ENCODE data around the gene MMP11. TPM values are rescaled to one million over a fixed set of nuclear protein-coding genes. Genes with fewer than 3 reads are reported as not detected.

The MMP11 gene
- polyA plus RNA-seq, 1 of the 3 experiments (the other 2 are of a cell fraction): 64.4 TPM

GRCh38 chr22:23781065-23781464 is 8.4 kb downstream of the MMP11 start:
- Histone ChIP-seq H3K4me2 (no peak overlapping the region), H4K20me1 (ENCODE audit: insufficient read depth) (no peaks in the 10 kb centered on the region), H3K4me1 (ENCODE audit: control insufficient read depth in 1 of 2, insufficient read depth in 2 of 2, low read depth in 1 of 2, low read length in 1 of 2) (peaks cover 0 to 19% of the 10 kb centered on the region in 2 experiments; a peak in 1 of 4 replicates), H3K9me2 (no peaks in the 10 kb centered on the region), H3K27ac (ENCODE audit: low read depth in 2 of 2, low read length in 1 of 2) (no peak overlapping the region), H2AFZ (ENCODE audit: low read depth) (no peak overlapping the region), H3K79me2 (ENCODE audit: insufficient read depth) (no peaks in the 10 kb centered on the region), H3K9ac (no peak overlapping the region), H3K4me3 (ENCODE audit: low read depth in 2 of 2, low read length in 1 of 2) (no peak overlapping the region), H3K9me3 (no peaks in the 10 kb centered on the region), H3F3A (replicated peaks; ENCODE audit: insufficient read depth) (peaks cover 6% of the 10 kb centered on the region), H3K36me3 (replicated peaks in 1 of 2; ENCODE audit: control insufficient read depth in 1 of 2, insufficient read depth in 2 of 2, low read length in 1 of 2) (peaks cover 0 to 3% of the 10 kb centered on the region in 2 experiments), H3K27me3 (ENCODE audit: insufficient read depth) (no peaks in the 10 kb centered on the region)
- POLR2A ChIA-PET: no interaction called here
- peak; percentile 43 for DNase-seq
- CTCF ChIA-PET: interaction anchor here (2.7 kb wide), 1 partner anchor 68 kb away, joined by 10 read pairs; no protein-coding TSS in a partner anchor
- TF ChIP-seq TEAD4 (IDR thresholded peaks at IDR 0.05; ENCODE audit: borderline replicate concordance, insufficient read depth): no peak
- no peak for TF ChIP-seq ELF1 (IDR thresholded peaks at IDR 0.05)
- no peak for TF ChIP-seq FOXJ3 (CRISPR knock-in tag; IDR thresholded peaks at IDR 0.05)
- no peak for TF ChIP-seq FOXM1 (IDR thresholded peaks at IDR 0.05; ENCODE audit: low read depth)
- TF ChIP-seq MXI1 (IDR thresholded peaks at IDR 0.05; ENCODE audit: low read depth, low read length): no peak
- no peak for TF ChIP-seq EP300 (IDR thresholded peaks at IDR 0.05; ENCODE audit: borderline replicate concordance in 1 of 2, low read depth in 1 of 2, low read length in 1 of 2)
- TF ChIP-seq, protein P1, sequence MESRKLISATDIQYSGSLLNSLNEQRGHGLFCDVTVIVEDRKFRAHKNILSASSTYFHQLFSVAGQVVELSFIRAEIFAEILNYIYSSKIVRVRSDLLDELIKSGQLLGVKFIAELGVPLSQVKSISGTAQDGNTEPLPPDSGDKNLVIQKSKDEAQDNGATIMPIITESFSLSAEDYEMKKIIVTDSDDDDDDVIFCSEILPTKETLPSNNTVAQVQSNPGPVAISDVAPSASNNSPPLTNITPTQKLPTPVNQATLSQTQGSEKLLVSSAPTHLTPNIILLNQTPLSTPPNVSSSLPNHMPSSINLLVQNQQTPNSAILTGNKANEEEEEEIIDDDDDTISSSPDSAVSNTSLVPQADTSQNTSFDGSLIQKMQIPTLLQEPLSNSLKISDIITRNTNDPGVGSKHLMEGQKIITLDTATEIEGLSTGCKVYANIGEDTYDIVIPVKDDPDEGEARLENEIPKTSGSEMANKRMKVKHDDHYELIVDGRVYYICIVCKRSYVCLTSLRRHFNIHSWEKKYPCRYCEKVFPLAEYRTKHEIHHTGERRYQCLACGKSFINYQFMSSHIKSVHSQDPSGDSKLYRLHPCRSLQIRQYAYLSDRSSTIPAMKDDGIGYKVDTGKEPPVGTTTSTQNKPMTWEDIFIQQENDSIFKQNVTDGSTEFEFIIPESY (IDR thresholded peaks at IDR 0.05; ENCODE audit: borderline replicate concordance, low read depth): no peak
- TF ChIP-seq GATA2 (CRISPR knock-in tag; IDR thresholded peaks at IDR 0.05): no peak
- no peak for TF ChIP-seq NFIC (IDR thresholded peaks at IDR 0.05; ENCODE audit: borderline replicate concordance)
- no peak for TF ChIP-seq RAD21 (IDR thresholded peaks at IDR 0.05; ENCODE audit: low read length)
- no peak for TF ChIP-seq USF1 (IDR thresholded peaks at IDR 0.05; ENCODE audit: borderline replicate concordance, low read depth)
- 85% methylated on average over 12 of the region's 15 CpGs for WGBS (ENCODE audit: low lambda C conversion rate)

DNA sequence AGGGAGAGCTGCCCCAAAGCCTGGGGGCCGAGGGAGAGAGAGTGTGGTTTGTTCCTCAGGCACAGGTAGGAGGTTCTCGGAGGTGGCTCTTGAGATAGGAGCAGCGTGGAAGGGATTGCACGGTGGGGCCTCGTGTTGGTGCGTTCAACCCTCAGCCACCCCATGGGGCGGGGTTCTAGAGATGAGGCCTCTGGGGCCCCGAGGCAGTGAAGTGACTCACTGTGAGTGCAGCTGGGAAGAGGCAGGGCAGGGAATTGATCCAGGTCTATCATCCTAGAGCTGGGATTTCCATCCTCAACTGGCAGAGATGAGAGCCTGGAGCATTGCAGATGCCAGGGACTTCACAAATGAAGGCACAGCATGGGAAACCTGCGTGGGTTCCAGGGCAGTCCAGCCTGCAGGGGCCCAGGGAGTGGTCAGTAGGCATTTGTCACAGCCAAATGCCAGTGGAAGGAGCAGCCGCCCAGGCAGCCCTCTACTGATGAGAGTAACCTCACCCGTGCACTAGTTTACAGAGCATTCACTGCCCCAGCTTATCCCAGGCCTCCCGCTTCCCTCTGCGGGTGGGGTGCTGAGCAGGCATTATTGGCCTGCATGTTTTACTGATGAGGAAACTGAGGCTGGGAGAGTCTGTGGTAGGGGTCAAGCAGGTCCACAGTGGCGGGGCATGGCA is 9.0 kb downstream of the MMP11 start:
- TF ChIP-seq RAD21 (IDR thresholded peaks at IDR 0.05; ENCODE audit: low read length): no peak
- TF ChIP-seq FOXM1 (IDR thresholded peaks at IDR 0.05; ENCODE audit: low read depth): no peak
- no peak for TF ChIP-seq NRF1 (IDR thresholded peaks at IDR 0.05; ENCODE audit: low read depth, low read length)
- TF ChIP-seq SIN3A (IDR thresholded peaks at IDR 0.05; ENCODE audit: borderline replicate concordance, low read depth, low read length): no peak
- no peak for TF ChIP-seq GABPA (IDR thresholded peaks at IDR 0.05; ENCODE audit: low read depth)
- no peak for TF ChIP-seq NFIC (IDR thresholded peaks at IDR 0.05; ENCODE audit: borderline replicate concordance)
- no peak for TF ChIP-seq RCOR1 (IDR thresholded peaks at IDR 0.05; ENCODE audit: low read length)
- TF ChIP-seq MXI1 (IDR thresholded peaks at IDR 0.05; ENCODE audit: low read depth, low read length): no peak
- TF ChIP-seq RFX5 (IDR thresholded peaks at IDR 0.05; ENCODE audit: low read length): no peak
- Histone ChIP-seq H2AFZ (ENCODE audit: low read depth) (no peak overlapping the region), H3K4me3 (ENCODE audit: low read depth in 2 of 2, low read length in 1 of 2) (no peak overlapping the region), H3K9me3 (no peaks in the 10 kb centered on the region), H4K20me1 (ENCODE audit: insufficient read depth) (no peaks in the 10 kb centered on the region), H3K27me3 (ENCODE audit: insufficient read depth) (no peaks in the 10 kb centered on the region), H3K9ac (no peak overlapping the region), H3K4me1 (ENCODE audit: control insufficient read depth in 1 of 2, insufficient read depth in 2 of 2, low read depth in 1 of 2, low read length in 1 of 2) (peaks cover 0 to 25% of the 10 kb centered on the region in 2 experiments; a peak in 1 of 4 replicates), H3K27ac (ENCODE audit: low read depth in 2 of 2, low read length in 1 of 2) (no peak overlapping the region), H3K9me2 (no peaks in the 10 kb centered on the region), H3K4me2 (no peak overlapping the region), H3K36me3 (replicated peaks in 1 of 2; ENCODE audit: control insufficient read depth in 1 of 2, insufficient read depth in 2 of 2, low read length in 1 of 2) (peaks cover 0 to 3% of the 10 kb centered on the region in 2 experiments), H3K79me2 (ENCODE audit: insufficient read depth) (no peaks in the 10 kb centered on the region), H3F3A (replicated peaks; ENCODE audit: insufficient read depth) (peaks cover 4% of the 10 kb centered on the region)
- ChIA-PET CTCF (interaction anchor here (2.7 kb wide), 1 partner anchor 68 kb away, joined by 10 read pairs; no protein-coding TSS in a partner anchor), POLR2A (no interaction called here)
- 65% methylated on average over 11 of the region's 14 CpGs for WGBS (ENCODE audit: low lambda C conversion rate)
- no peak for DNase-seq

Data from SK-N-SH (cell line).